Nephron progenitor cell (in vitro differentiated cells): Measurements from ENCODE around the gene CLECL1.
"Not testable (repeated sequence)": the region's sequence is repeated elsewhere in the genome, so short reads cannot be mapped to it uniquely, and the experiment has no call there.

Source experiments
- DNase-seq: peaks from one replicate; pipeline ENCODE4 v3.0.0; 2021
- H3K27ac Mint-ChIP-seq: 2 replicates; pipeline ENCODE4 v1.8.0; 2021; ENCODE audit warnings: mild to moderate bottlenecking, moderate library complexity, mixed read lengths
- H3K27me3 Mint-ChIP-seq: 2 replicates; pipeline ENCODE4 v1.8.0; 2021; ENCODE audit warnings: mild to moderate bottlenecking, low read depth, mixed read lengths; ENCODE audit not compliant: poor library complexity
- H3K36me3 Mint-ChIP-seq: 2 replicates; pipeline ENCODE4 v1.8.0; 2021; ENCODE audit warnings: low read depth, mixed read lengths
- H3K4me1 Mint-ChIP-seq: 2 replicates; pipeline ENCODE4 v1.8.0; 2021; ENCODE audit warnings: mixed read lengths
- H3K4me3 Mint-ChIP-seq: 2 replicates; pipeline ENCODE4 v1.8.0; 2021; ENCODE audit warnings: mild to moderate bottlenecking, moderate library complexity, mixed read lengths
- H3K9me3 Mint-ChIP-seq: 2 replicates; pipeline ENCODE4 v1.8.0; 2021; ENCODE audit warnings: mild to moderate bottlenecking, moderate library complexity, mixed read lengths
- CTCF ChIP-seq: fragments of 200-600 bp; sonication (generic); IDR thresholded peaks from 2 replicates; pipeline ENCODE4 v1.5.0; 2021; ENCODE audit warnings: antibody characterized with exemption

The CLECL1 gene

GRCh38 chr12:9740106-9740750 lies 7.3 kb upstream of the CLECL1 start:
- peaks cover 3% of the 10 kb centered on the region for H3K27me3 Mint-ChIP-seq
- DNase-seq, result no peak
- no peak overlapping the region for H3K4me3 Mint-ChIP-seq
- peaks cover 31% of the 10 kb centered on the region for H3K4me1 Mint-ChIP-seq
- TF ChIP-seq CTCF, result no peak
- peaks cover 15% of the 10 kb centered on the region for H3K9me3 Mint-ChIP-seq
- peaks cover 5% of the 10 kb centered on the region for H3K36me3 Mint-ChIP-seq
- no peak overlapping the region for H3K27ac Mint-ChIP-seq

- Mint-ChIP-seq H3K9me3 (peaks cover 15% of the 10 kb centered on the region), H3K4me1 (peaks cover 24% of the 10 kb centered on the region)
- H3K36me3 Mint-ChIP-seq, H3K4me3 Mint-ChIP-seq, H3K27ac Mint-ChIP-seq, H3K27me3 Mint-ChIP-seq, DNase-seq: not testable (repeated sequence)
Observed at GRCh38 chr12:9739404-9740105, 6.7 kb upstream of the CLECL1 start.

- H3K36me3 Mint-ChIP-seq, H3K4me3 Mint-ChIP-seq, H3K27me3 Mint-ChIP-seq, DNase-seq: not testable (repeated sequence)
- Mint-ChIP-seq H3K27ac (peak overlapping the region; percentile 87), H3K4me1 (peaks cover 24% of the 10 kb centered on the region), H3K9me3 (peaks cover 15% of the 10 kb centered on the region)
Observed at GRCh38 chr12:9738905-9739304, 6.0 kb upstream of the CLECL1 start.

- no peak for DNase-seq
- TF ChIP-seq CTCF, result no peak
- H3K27ac Mint-ChIP-seq, result no peak overlapping the region
- peaks cover 13% of the 10 kb centered on the region for H3K4me1 Mint-ChIP-seq
- H3K27me3 Mint-ChIP-seq, result peaks cover 6% of the 10 kb centered on the region
- peaks cover 15% of the 10 kb centered on the region for H3K9me3 Mint-ChIP-seq
- no peak overlapping the region for H3K4me3 Mint-ChIP-seq
- peaks cover 5% of the 10 kb centered on the region for H3K36me3 Mint-ChIP-seq
Observed at GRCh38 chr12:9736936-9737705, 4.2 kb upstream of the CLECL1 start.

GRCh38 chr12:9735601-9736000 lies 2.7 kb upstream of the CLECL1 start:
- Mint-ChIP-seq H3K4me1 (peaks cover 6% of the 10 kb centered on the region), H3K4me3 (no peak overlapping the region), H3K27me3 (peaks cover 6% of the 10 kb centered on the region), H3K27ac (no peak overlapping the region), H3K36me3 (peaks cover 5% of the 10 kb centered on the region), H3K9me3 (peaks cover 15% of the 10 kb centered on the region)
- TF ChIP-seq CTCF, result no peak
- no peak for DNase-seq

- peaks cover 3% of the 10 kb centered on the region for H3K27me3 Mint-ChIP-seq
- H3K36me3 Mint-ChIP-seq, result no peaks in the 10 kb centered on the region
- H3K4me3 Mint-ChIP-seq, result no peak overlapping the region
- H3K27ac Mint-ChIP-seq, result no peak overlapping the region
- no peak for DNase-seq
- H3K9me3 Mint-ChIP-seq, result no peaks in the 10 kb centered on the region
- no peaks in the 10 kb centered on the region for H3K4me1 Mint-ChIP-seq
- no peak for TF ChIP-seq CTCF
Observed at GRCh38 chr12:9731797-9732196, 1.1 kb downstream of the CLECL1 start.
